Spleen (tissue), 11 donors: ENCODE measurements around the gene OR4F15. TPM values are rescaled to one million over a fixed set of nuclear protein-coding genes. Genes with fewer than 3 reads are reported as not detected.

Experiments used
- DNase-seq: peaks from one replicate; pipeline ENCODE4 v3.0.0-alpha.2; 2020
- H3K27ac ChIP-seq, 8 donors: fragments of 200-600 bp; sonication (generic) in 7 of 8; 1 replicate in 4 of 8; 2 replicates in 4 of 8; pipeline versions ENCODE4 v1.5.0 to v1.8.0; 2016 to 2021; ENCODE audit warnings: inconsistent platforms in 4 of 8, mild to moderate bottlenecking in 4 of 8, moderate library complexity in 1 of 8
- H3K27me3 ChIP-seq, 7 donors: fragments of 200-600 bp; sonication (generic) in 6 of 7; replicated peaks in 1 of 7; 1 replicate in 4 of 7; 2 replicates in 3 of 7; pipeline versions ENCODE4 v1.5.0 to v1.8.0; 2016 to 2021; ENCODE audit warnings: inconsistent platforms in 3 of 7, mild to moderate bottlenecking in 1 of 7
- H3K36me3 ChIP-seq, 6 donors: fragments of 200-600 bp; sonication (generic) in 5 of 6; 1 replicate in 4 of 6; 2 replicates in 2 of 6; pipeline versions ENCODE4 v1.5.0 to v1.8.0; 2016 to 2021; ENCODE audit warnings: inconsistent platforms in 2 of 6
- H3K4me1 ChIP-seq, 6 donors: fragments of 200-600 bp; sonication (generic) in 5 of 6; 1 replicate in 3 of 6; 2 replicates in 3 of 6; pipeline versions ENCODE4 v1.5.0 to v1.8.0; 2016 to 2021; ENCODE audit warnings: inconsistent platforms in 3 of 6
- H3K4me3 ChIP-seq, 8 donors: fragments of 200-600 bp; sonication (generic) in 7 of 8; 1 replicate in 4 of 8; 2 replicates in 4 of 8; pipeline versions ENCODE4 v1.5.0 to v1.8.0; 2016 to 2021; ENCODE audit warnings: inconsistent platforms in 4 of 8, mild to moderate bottlenecking in 4 of 8, moderate library complexity in 2 of 8
- H3K9me3 ChIP-seq, 8 donors: fragments of 200-600 bp; sonication (generic) in 7 of 8; 1 replicate in 4 of 8; 2 replicates in 4 of 8; pipeline versions ENCODE4 v1.5.0 to v1.8.0; 2016 to 2021; ENCODE audit warnings: inconsistent platforms in 4 of 8
- POLR2A ChIP-seq, 3 donors: fragments of 450-650 bp; IDR thresholded peaks; one replicate each; pipeline ENCODE4 v1.5.1; 2017; ENCODE audit warnings: antibody characterized with exemption in 3 of 3, mild to moderate bottlenecking in 1 of 3
- POLR2AphosphoS5 ChIP-seq, 3 donors: sonication (generic); formaldehyde crosslinking; IDR thresholded peaks; one replicate each; pipeline ENCODE4 v1.5.1; 2017; ENCODE audit warnings: antibody characterized with exemption in 3 of 3
- WGBS, 5 donors: extraction: QIAGEN DNeasy Blood & Tissue Kit in 3 of 5; methylation state at CpG; one replicate each; pipeline versions ENCODE4 v1.1.5 to v1.1.7; 2013 to 2018; 5-methylcytosine and 5-hydroxymethylcytosine counted together
- intact Hi-C: fragments of 100-400 bp; cut with DNase I; formaldehyde crosslinking; loops from one replicate; pipeline ENCODE4 v1.15.0; 2023; ENCODE audit warnings: low total_unique reads
- polyA plus RNA-seq, 3 donors: library from polyadenylated mRNA; stranded (reverse); fragments of 200-250 nt; gene quantifications; one replicate each; pipeline ENCODE4 v1.2.1, GENCODE V29; 2013
- total RNA-seq, 7 donors: library from RNA; depleted of rRNA in 3 of 7; stranded (reverse); fragments of >200 nt in 3 of 7; fragmentation: NEBNext Ultra II Directional in 4 of 7; extraction: Animal tissue kit (Norgen Biotek cat#: 25700) in 4 of 7; gene quantifications; one replicate each; pipeline versions ENCODE4 v1.1.0 to v1.2.1, GENCODE V29; 2016 to 2021
- TF ChIP-seq, protein P1 (sequence below), 11 experiments: fragments of 200-600 bp in 7 of 11; fragments of 450-650 bp in 4 of 11; sonication (generic) in 4 of 11; IDR thresholded peaks in 8 of 11; conservative IDR thresholded peaks in 3 of 11; 1 replicate in 7 of 11; 2 replicates in 4 of 11; pipeline versions ENCODE4 v1.4.0 to v1.8.0; 2016 to 2021; ENCODE audit warnings: antibody characterized with exemption in 11 of 11, inconsistent platforms in 4 of 11, mild to moderate bottlenecking in 1 of 11
- donor health status: healthy with polysubstance abuse.
- donor health status: DM: no; HTN: no; CAD: no; lungs with moderate emphysema.
- donor health status: DM: no; HTN: no; CAD: no.
- donor health status: Bipolar disorder and iron deficiency.
- donor health status: healthy.
- donor health status: DM: no; HTN: no; CAD: no.
- donor health status: DM: yes; HTN: yes; CAD: no.

OR4F15 gene
- total and polyA plus RNA-seq, 10 donors: not detected

DNA sequence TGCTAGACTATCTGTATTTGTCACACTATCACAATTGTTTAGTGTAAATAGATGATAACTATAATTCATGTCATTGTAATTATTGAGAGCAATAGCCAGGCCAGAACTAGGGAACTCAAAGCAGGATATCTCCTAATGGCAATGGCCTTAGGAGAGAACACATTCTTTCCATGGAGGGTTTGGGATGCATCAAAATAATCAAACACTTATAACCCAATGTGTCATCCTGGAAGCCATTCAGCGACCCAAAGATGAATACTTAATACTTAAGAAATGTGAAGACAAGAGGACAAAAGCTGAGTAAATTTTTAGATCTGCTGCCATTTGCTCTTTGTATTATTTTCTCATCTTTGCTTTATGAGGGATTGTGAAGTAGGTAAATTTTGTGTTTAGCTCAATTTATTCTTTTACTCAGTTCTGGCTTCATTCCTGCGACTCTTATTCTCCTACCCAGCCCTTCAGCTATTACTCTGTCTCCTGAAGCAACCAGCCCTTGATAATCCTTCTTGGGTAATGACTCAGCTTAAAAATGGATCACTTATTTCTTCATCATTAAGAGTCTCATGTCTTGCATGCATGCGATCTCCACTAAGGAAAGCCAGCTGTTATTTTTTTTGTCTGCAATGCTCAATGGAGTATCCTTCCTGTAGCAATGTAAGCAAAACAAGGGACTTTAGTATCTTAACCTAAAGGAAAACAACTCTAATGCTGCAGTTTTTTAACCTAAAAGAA lies 2.0 kb downstream of the OR4F15 start:
- no peaks in the 10 kb centered on the region for H3K36me3 ChIP-seq
- no peak overlapping the region for H3K27ac ChIP-seq
- 68 to 82% (median 79%) methylated on average over 3 of the region's 3 CpGs for WGBS, 5 donors
- H3K27me3 ChIP-seq: peaks cover 0 to 16% (median 0%) of the 10 kb centered on the region in 7 donors
- intact Hi-C loops: no loop called here
- no peak overlapping the region for H3K4me3 ChIP-seq
- no peak for DNase-seq
- TF ChIP-seq, protein P1, sequence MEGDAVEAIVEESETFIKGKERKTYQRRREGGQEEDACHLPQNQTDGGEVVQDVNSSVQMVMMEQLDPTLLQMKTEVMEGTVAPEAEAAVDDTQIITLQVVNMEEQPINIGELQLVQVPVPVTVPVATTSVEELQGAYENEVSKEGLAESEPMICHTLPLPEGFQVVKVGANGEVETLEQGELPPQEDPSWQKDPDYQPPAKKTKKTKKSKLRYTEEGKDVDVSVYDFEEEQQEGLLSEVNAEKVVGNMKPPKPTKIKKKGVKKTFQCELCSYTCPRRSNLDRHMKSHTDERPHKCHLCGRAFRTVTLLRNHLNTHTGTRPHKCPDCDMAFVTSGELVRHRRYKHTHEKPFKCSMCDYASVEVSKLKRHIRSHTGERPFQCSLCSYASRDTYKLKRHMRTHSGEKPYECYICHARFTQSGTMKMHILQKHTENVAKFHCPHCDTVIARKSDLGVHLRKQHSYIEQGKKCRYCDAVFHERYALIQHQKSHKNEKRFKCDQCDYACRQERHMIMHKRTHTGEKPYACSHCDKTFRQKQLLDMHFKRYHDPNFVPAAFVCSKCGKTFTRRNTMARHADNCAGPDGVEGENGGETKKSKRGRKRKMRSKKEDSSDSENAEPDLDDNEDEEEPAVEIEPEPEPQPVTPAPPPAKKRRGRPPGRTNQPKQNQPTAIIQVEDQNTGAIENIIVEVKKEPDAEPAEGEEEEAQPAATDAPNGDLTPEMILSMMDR (IDR thresholded peaks at IDR 0.05 in 8 of 11, conservative IDR thresholded peaks at IDR 0.05 in 3 of 11): no peak
- TF ChIP-seq POLR2AphosphoS5 (IDR thresholded peaks at IDR 0.05) (no peak), POLR2A (IDR thresholded peaks at IDR 0.05) (no peak)
- H3K4me1 ChIP-seq: no peaks in the 10 kb centered on the region
- no peaks in the 10 kb centered on the region for H3K9me3 ChIP-seq

DNA sequence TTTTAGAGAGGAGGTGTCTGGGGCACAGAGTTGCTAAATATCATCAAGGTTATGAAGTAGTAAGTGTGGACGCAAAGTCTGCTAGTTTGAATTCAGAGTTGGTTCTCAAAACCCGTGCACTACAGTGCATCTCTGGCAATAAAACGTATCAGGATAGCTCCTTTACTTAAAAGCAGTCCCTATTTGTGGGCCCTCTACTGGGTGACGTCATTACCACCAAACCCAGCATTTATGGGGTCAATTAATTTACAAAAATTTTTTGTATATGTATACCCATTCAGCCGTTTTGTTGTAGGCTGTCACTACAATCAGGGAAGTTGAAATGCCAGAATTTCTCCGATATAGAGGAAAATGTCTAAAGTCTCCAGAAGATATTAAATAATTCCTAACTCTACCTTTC lies 8.8 kb downstream of the OR4F15 start:
- Histone ChIP-seq H3K27ac (no peak overlapping the region), H3K27me3 (peaks cover 0 to 24% (median 0%) of the 10 kb centered on the region in 7 donors), H3K36me3 (no peaks in the 10 kb centered on the region), H3K4me1 (no peaks in the 10 kb centered on the region), H3K4me3 (no peak overlapping the region), H3K9me3 (peaks cover 0 to 3% (median 0%) of the 10 kb centered on the region in 8 donors)
- intact Hi-C loops: no loop called here
- TF ChIP-seq POLR2A (IDR thresholded peaks at IDR 0.05) (no peak), POLR2AphosphoS5 (IDR thresholded peaks at IDR 0.05) (no peak)
- TF ChIP-seq, protein P1 (IDR thresholded peaks at IDR 0.05 in 8 of 11, conservative IDR thresholded peaks at IDR 0.05 in 3 of 11): no peak
- WGBS, 5 donors: 60 to 70% (median 67%) methylated on average over 6 of the region's 6 CpGs
- DNase-seq: no peak

DNA sequence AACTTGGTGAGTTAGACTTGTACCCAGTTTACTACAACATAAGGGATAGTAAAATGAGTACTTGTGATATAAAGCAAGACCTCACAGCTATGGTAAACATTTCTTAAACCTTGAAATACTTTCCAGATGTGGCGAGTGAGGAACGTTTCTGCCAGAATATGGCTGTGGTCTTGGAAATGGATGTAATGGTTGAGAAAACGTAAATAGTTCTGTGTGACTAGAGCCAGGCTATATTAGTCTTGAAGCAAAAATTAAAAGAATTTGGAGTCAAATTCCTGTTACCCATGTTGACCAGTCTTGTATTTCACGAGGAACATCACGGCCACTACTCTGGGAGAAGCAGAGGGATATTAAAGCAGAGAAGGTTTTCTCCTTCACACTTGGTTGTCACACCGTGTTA lies 15.3 kb downstream of the OR4F15 start:
- no peak for TF ChIP-seq POLR2AphosphoS5 (IDR thresholded peaks at IDR 0.05)
- TF ChIP-seq, protein P1 (IDR thresholded peaks at IDR 0.05 in 8 of 11, conservative IDR thresholded peaks at IDR 0.05 in 3 of 11): no peak
- TF ChIP-seq POLR2A (IDR thresholded peaks at IDR 0.05): no peak
- intact Hi-C loops: no loop called here

DNA sequence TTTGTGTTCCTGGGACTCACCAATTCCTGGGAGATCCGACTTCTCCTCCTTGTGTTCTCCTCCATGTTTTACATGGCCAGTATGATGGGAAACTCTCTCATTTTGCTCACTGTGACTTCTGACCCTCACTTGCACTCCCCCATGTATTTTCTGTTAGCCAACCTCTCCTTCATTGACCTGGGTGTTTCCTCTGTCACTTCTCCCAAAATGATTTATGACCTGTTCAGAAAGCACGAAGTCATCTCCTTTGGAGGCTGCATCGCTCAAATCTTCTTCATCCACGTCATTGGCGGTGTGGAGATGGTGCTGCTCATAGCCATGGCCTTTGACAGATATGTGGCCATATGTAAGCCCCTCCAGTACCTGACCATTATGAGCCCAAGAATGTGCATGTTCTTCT lies 16.8 kb downstream of the OR4F15 start:
- TF ChIP-seq POLR2AphosphoS5 (IDR thresholded peaks at IDR 0.05): no peak
- TF ChIP-seq POLR2A (IDR thresholded peaks at IDR 0.05): no peak
- TF ChIP-seq, protein P1 (IDR thresholded peaks at IDR 0.05 in 8 of 11, conservative IDR thresholded peaks at IDR 0.05 in 3 of 11): no peak
- intact Hi-C loops: no loop called here
- DNase-seq: no peak
- 72 to 86% (median 83%) methylated on average over 5 of the region's 5 CpGs for WGBS, 5 donors
- Histone ChIP-seq H3K4me1 (no peaks in the 10 kb centered on the region), H3K4me3 (no peak overlapping the region), H3K27ac (no peak overlapping the region), H3K36me3 (no peaks in the 10 kb centered on the region), H3K9me3 (peaks cover 0 to 20% (median 6%) of the 10 kb centered on the region in 8 donors), H3K27me3 (peaks cover 0 to 14% (median 0%) of the 10 kb centered on the region in 7 donors)

More for the DNA sequence above, 15.3 kb downstream of the OR4F15 start:
- DNase-seq: no peak
- Histone ChIP-seq H3K4me3 (no peak overlapping the region), H3K4me1 (no peaks in the 10 kb centered on the region), H3K9me3 (peaks cover 0 to 6% (median 0%) of the 10 kb centered on the region in 8 donors), H3K27ac (no peak overlapping the region), H3K27me3 (peaks cover 0 to 14% (median 0%) of the 10 kb centered on the region in 7 donors), H3K36me3 (no peaks in the 10 kb centered on the region)
- 74 to 84% (median 75%) methylated on average over 6 of the region's 6 CpGs for WGBS, 5 donors
